Mesothelial cell of epicardium (in vitro differentiated cells): ENCODE measurements around the gene CEP170B. TPM values are rescaled to one million over a fixed set of nuclear protein-coding genes. Genes with fewer than 3 reads are reported as not detected.
"Not testable (repeated sequence)": the region's sequence is repeated elsewhere in the genome, so short reads cannot be mapped to it uniquely, and the experiment has no call there.

Experiments
- DNase-seq, 2 experiments: peaks; one replicate each; pipeline ENCODE4 v3.0.0; 2021; ENCODE audit warnings: low spot score in 2 of 2; ENCODE audit not compliant: unreplicated experiment in 2 of 2
- H3K27ac Mint-ChIP-seq: 2 replicates; pipeline ENCODE4 v1.8.0; 2021; ENCODE audit warnings: mixed read lengths
- H3K27me3 Mint-ChIP-seq: 2 replicates; pipeline ENCODE4 v1.8.0; 2021; ENCODE audit warnings: low read depth, mixed read lengths
- H3K36me3 Mint-ChIP-seq: 2 replicates; pipeline ENCODE4 v1.8.0; 2021; ENCODE audit warnings: mixed read lengths
- H3K4me1 Mint-ChIP-seq: 2 replicates; pipeline ENCODE4 v1.8.0; 2021; ENCODE audit warnings: mixed read lengths
- H3K4me3 Mint-ChIP-seq: 2 replicates; pipeline ENCODE4 v1.8.0; 2021; ENCODE audit warnings: mild to moderate bottlenecking, moderate library complexity, mixed read lengths
- H3K9me3 Mint-ChIP-seq: 2 replicates; pipeline ENCODE4 v1.8.0; 2021; ENCODE audit warnings: mixed read lengths
- total RNA-seq: library from RNA; stranded (reverse); gene quantifications from 3 replicates; pipeline ENCODE4 v1.2.1, GENCODE V29; 2021
- TF ChIP-seq, protein P1 (sequence below): fragments of 200-600 bp; sonication (generic); IDR thresholded peaks from one replicate; pipeline ENCODE4 v1.5.0; 2021; ENCODE audit warnings: antibody characterized with exemption; ENCODE audit not compliant: unreplicated experiment

CEP170B gene
- total RNA-seq, 1 donor from 2014 or later = 29.2 TPM

DNA sequence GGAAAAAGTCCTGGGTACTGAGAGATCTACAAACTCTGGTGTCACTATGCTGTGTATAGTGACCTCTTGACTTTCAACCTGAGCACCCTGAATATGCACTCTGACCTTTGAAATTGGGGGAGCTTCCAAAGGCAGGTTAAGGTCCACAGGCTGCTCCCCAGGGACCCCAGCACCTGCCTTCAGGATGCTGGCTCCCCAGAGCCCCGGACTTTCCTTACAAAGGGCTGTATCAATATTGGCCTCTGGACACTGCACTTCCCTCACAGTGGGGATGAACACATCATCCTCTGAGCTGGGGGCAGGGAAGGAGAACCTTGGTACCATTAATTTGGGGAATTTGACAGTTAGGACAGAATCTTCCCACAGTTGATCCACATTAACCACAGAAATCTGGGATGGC is 73.9 kb downstream of the CEP170B start:
- H3K4me3 Mint-ChIP-seq = no peak overlapping the region
- no peak overlapping the region for H3K27ac Mint-ChIP-seq
- TF ChIP-seq, protein P1, sequence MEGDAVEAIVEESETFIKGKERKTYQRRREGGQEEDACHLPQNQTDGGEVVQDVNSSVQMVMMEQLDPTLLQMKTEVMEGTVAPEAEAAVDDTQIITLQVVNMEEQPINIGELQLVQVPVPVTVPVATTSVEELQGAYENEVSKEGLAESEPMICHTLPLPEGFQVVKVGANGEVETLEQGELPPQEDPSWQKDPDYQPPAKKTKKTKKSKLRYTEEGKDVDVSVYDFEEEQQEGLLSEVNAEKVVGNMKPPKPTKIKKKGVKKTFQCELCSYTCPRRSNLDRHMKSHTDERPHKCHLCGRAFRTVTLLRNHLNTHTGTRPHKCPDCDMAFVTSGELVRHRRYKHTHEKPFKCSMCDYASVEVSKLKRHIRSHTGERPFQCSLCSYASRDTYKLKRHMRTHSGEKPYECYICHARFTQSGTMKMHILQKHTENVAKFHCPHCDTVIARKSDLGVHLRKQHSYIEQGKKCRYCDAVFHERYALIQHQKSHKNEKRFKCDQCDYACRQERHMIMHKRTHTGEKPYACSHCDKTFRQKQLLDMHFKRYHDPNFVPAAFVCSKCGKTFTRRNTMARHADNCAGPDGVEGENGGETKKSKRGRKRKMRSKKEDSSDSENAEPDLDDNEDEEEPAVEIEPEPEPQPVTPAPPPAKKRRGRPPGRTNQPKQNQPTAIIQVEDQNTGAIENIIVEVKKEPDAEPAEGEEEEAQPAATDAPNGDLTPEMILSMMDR = no peak
- H3K36me3 Mint-ChIP-seq = no peaks in the 10 kb centered on the region
- no peaks in the 10 kb centered on the region for H3K4me1 Mint-ChIP-seq
- peaks cover 71% of the 10 kb centered on the region for H3K27me3 Mint-ChIP-seq
- no peak for DNase-seq
- H3K9me3 Mint-ChIP-seq = no peaks in the 10 kb centered on the region

DNA sequence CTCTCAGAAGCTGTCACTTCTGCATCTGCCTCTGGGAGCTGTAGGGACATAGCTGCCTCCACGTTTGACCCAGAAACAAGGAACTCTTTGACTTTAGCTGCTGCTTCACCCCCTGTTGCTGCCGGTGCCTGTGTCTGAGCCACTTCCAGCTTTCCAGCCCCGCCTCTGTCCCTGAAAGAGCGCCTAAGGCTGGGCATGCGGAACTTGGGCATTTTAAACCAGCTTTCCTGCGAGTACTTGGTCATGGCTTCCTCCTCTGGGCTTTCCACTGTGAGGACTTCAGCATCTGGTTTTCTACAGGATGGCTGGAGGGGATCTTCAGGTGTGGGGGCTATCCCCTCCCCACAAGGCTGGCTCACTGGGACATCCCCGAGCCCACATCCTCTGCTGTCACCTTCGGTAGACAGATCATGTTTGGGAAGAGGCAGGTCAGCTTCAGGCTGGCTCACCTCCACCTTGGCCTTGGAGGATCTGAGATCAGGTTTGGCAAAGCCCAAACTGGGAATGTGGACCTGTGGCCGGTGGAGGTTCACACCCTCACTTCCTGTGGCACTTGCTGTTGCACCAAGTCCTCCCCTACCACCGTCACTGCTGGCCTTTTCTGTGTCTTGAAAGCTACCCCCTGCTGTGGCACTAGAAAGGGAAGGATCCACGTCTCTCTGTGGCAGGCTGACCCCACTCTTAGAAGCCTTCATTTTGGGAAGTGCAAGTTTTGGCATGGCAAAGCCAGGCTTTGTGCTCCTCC is 74.8 kb downstream of the CEP170B start:
- TF ChIP-seq, protein P1 = no peak
- Mint-ChIP-seq H3K9me3 (no peaks in the 10 kb centered on the region), H3K36me3 (no peaks in the 10 kb centered on the region), H3K4me1 (no peaks in the 10 kb centered on the region), H3K27me3 (peaks cover 62% of the 10 kb centered on the region), H3K4me3 (no peak overlapping the region), H3K27ac (no peak overlapping the region)
- DNase-seq = no peak

DNA sequence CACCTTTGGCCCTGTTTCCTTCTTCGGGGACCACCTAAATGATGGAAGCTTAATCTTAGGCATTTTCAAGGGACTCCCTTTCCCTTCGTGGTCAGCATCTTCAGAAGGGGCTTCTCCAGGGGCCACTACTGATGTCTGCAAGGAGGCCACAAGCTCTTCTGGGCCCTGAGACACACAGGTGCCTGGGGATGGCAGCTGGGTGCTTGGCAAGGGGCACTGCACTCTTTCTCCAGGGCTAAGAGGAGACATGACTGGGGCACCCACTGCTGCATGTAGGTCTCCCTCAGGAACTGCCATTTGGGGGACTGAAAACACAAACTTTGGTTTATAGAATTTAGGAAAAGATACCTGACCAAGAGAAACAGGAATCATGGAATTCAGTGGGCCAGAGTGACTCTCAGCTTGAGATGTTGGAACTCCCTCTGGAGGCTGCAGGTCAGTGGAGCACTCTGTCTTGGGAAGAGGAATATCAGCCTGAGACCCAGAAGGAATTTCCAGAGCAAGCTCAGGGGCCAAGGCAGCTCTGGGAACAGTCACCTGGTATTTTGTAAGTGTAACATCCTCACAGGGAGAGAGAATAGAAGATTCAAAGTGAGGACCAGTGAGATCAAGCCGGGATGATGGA is 75.6 kb downstream of the CEP170B start:
- no peak overlapping the region for H3K27ac Mint-ChIP-seq
- TF ChIP-seq, protein P1 = no peak
- H3K4me3 Mint-ChIP-seq = no peak overlapping the region
- no peak for DNase-seq
- H3K36me3 Mint-ChIP-seq = no peaks in the 10 kb centered on the region
- peaks cover 54% of the 10 kb centered on the region for H3K27me3 Mint-ChIP-seq
- H3K4me1 Mint-ChIP-seq = no peaks in the 10 kb centered on the region
- no peaks in the 10 kb centered on the region for H3K9me3 Mint-ChIP-seq

DNA sequence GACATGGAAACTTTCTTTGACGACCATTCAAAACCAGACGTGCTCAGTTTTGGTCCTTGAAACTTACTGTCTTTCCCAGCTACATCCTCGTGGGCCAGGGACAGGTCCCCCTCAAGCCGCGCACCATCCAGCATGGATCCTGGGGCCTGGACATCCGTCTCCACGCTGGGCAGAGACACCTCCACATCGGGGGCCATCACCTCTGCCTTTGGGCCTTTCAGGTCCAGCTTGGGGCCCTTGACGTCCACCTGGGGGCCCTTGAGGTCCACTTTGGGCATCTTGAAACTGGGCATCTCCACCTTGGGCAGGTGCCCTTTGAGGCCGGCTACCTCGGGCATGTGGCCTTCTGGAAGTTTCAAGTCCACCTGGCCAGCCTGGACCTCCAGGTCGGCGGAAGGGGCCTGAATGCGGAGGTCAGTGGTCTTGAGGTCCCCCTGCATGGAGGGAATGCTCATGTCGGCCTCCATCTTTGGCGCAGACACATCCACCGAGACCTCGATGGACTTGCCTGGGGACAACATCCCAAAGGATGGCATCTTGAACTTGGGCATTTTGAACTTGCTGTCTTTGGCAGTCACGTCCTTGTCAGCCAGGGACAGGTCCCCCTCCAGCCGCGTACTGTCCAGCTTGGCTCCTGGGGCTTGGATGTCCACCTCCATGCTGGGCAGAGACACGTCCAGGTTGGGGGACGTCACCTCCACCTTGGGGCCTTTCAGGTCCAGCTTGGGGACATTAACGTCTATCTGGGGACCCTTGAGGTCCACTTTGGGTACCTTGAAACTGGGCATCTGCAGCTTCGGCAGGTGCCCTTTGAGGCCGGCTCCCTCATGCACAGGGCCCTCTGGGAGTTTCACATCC is 76.7 kb downstream of the CEP170B start:
- H3K27me3 Mint-ChIP-seq = peaks cover 43% of the 10 kb centered on the region
- DNase-seq = no peak
- no peak overlapping the region for H3K4me3 Mint-ChIP-seq
- no peak overlapping the region for H3K27ac Mint-ChIP-seq
- H3K4me1 Mint-ChIP-seq = no peaks in the 10 kb centered on the region
- H3K9me3 Mint-ChIP-seq = no peaks in the 10 kb centered on the region
- no peaks in the 10 kb centered on the region for H3K36me3 Mint-ChIP-seq
- TF ChIP-seq, protein P1 = no peak

DNA sequence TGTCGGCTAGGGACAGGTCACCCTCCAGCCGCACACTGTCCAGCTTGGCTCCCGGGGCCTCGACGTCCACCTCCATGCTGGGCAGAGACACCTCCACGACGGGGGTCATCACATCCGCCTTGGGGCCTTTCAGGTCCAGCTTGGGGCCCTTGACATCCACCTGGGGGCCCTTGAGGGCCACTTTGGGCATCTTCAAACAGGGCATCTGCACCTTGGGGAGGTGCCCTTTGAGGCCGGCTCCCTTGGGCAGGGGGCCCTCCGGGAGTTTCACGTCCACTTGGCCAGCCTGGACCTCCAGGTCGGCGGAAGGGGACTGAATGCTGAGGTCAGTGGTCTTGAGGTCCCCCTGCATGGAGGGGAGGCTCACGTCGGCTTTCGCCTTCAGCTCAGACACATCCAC is 77.5 kb downstream of the CEP170B start:
- H3K4me1 Mint-ChIP-seq = no peaks in the 10 kb centered on the region
- H3K4me3 Mint-ChIP-seq = no peak overlapping the region
- TF ChIP-seq, protein P1 = no peak
- H3K36me3 Mint-ChIP-seq = no peaks in the 10 kb centered on the region
- peaks cover 35% of the 10 kb centered on the region for H3K27me3 Mint-ChIP-seq
- no peaks in the 10 kb centered on the region for H3K9me3 Mint-ChIP-seq
- H3K27ac Mint-ChIP-seq = no peak overlapping the region
- DNase-seq = no peak

DNA sequence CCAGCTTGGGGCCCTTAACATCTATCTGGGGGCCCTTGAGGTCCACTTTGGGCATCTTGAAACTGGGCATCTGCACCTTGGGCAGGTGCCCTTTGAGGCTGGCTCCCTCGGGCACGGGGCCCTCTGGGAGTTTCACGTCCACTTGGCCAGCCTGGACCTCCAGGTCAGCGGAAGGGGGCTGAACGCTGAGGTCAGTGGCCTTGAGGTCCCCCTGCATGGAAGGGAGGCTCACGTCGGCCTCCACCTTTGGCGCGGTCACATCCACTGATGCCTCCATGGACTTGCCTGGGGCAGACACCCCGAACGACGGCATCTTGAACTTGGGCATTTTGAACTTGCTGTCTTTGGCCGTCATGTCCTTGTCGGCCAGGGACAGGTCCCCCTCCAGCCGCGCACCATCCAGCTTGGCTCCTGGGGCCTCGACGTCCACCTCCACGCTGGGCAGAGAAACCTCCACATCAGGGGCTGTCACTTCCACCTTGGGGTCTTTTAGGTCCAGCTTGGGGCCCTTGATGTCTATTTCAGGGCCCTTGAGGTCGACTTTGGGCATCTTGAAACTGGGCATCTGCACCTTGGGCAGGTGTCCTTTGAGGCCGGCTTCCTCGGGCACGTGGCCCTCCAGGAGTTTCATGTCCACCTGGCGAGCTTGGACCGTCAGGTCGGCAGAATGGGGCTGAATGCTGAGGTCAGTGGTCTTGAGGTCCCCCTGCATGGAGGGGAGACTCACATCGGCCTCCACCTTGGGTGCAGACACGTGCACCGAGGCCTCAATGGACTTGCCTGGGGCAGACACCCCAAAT is 78.3 kb downstream of the CEP170B start:
- H3K27me3 Mint-ChIP-seq = peaks cover 27% of the 10 kb centered on the region
- H3K9me3 Mint-ChIP-seq, H3K4me1 Mint-ChIP-seq, H3K27ac Mint-ChIP-seq, H3K36me3 Mint-ChIP-seq, H3K4me3 Mint-ChIP-seq, DNase-seq: not testable (repeated sequence)

DNA sequence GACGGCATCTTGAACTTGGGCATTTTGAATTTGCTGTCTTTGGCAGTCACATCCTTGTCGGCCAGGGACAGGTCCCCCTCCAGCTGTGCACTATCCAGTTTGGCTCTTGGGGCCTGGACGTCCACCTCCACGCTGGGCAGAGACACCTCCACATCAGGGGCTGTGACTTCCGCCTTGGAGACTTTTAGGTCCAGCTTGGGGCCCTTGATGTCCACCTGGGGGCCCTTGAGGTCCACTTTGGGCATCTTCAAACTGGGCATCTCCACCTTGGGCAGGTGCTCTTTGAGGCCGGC is 78.9 kb downstream of the CEP170B start:
- H3K27me3 Mint-ChIP-seq = peaks cover 21% of the 10 kb centered on the region
- not testable (repeated sequence) for H3K36me3 Mint-ChIP-seq, H3K4me3 Mint-ChIP-seq, H3K4me1 Mint-ChIP-seq, H3K9me3 Mint-ChIP-seq, H3K27ac Mint-ChIP-seq, DNase-seq

DNA sequence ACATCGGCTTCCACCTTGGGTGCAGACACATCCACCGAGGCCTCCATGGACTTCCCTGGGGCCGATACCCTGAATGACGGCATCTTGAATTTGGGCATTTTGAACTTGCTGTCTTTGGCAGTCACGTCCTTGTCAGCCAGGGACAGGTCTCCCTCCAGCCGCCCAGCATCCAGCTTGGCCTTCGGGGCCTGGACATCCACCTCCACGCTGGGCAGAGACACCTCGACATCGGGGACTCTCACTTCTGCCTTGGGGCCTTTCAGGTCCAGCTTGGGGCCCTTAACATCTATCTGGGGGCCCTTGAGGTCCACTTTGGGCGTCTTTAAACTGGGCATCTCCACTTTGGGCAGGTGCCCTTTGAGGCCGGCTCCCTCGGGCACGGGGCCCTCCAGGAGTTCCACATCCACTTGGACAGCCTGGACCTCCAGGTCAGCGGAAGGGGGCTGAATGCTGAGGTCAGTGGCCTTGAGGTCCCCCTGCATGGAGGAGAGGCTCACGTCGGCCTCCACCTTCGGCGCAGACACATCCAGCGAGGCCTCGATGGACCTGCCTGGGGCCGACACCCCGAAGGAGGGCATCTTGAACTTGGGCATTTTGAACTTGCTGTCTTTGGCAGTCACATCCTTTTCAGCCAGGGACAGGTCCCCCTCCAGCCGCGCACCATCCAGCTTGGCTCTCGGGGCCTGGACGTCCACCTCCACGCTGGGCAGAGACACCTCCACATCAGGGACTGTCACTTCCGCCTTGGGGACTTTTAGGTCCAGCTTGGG is 79.6 kb downstream of the CEP170B start:
- peaks cover 15% of the 10 kb centered on the region for H3K27me3 Mint-ChIP-seq
- DNase-seq, H3K4me1 Mint-ChIP-seq, H3K27ac Mint-ChIP-seq, H3K4me3 Mint-ChIP-seq, H3K9me3 Mint-ChIP-seq, H3K36me3 Mint-ChIP-seq: not testable (repeated sequence)
